GM21717 (cell line): ENCODE data around the gene TGM1.

Experiments
- ATAC-seq: cut with Tn5 transposase; IDR thresholded peaks from one replicate; pipeline ENCODE4 v1.9.1; 2021; ENCODE audit warnings: mild to moderate bottlenecking, moderate library complexity; ENCODE audit not compliant: unreplicated experiment

TGM1 gene

GRCh38 chr14:24271134-24271833 lies 8.3 kb upstream of the TGM1 start, which contains the start of gene RABGGTA:
Gene RABGGTA, minus strand, starts transcription at chr14:24271597. Its CDS starts 482 bp downstream, at chr14:24271115.
- ATAC-seq, result peak; percentile 72

GRCh38 chr14:24270537-24271133 lies 7.7 kb upstream of the TGM1 start:
- ATAC-seq, result no peak

- no peak for ATAC-seq
Measured at GRCh38 chr14:24269910-24270536, 7.0 kb upstream of the TGM1 start.

- no peak for ATAC-seq
Measured at GRCh38 chr14:24269368-24269767, 6.4 kb upstream of the TGM1 start.

DNA sequence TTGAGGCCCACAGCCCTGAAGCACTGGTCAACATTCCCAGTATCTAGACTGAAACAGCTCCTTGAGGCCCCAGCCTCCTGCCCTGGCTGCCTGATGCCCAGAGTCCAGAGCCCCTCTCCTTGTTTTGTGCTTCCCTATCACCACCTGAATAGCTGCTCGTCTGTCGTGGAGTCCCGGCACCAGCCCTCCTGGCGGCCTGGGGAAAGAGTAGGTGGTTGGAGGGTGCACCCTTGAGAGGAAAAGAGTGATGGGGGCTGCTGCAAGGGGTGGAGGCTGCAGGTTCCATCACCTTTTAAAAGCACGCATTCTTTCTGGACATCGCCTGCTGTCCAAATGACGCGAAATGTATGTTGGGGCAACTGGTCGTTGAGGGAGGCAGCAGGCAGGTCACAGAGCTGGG lies 5.2 kb upstream of the TGM1 start:
- no peak for ATAC-seq

DNA sequence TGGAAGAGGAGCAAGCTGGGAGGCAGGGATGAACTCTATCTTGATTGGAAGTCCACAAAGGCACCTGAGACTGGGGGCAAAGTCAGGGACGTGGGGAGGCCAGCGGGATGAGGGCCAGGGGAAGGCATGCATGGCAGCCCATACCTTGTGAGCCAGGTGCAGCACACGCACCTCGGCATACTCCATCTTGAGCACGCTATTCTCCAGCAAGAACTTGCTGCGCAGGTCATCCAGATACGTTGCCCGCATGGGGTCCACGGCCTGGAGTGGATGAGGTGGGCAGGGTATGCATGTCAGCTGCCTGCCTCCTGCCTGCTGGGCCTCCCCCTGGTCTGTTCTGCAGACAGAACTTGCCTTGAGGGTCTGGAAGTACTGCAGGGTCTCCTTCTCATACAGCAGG lies 4.5 kb upstream of the TGM1 start:
- ATAC-seq, result no peak

- no peak for ATAC-seq
Measured at GRCh38 chr14:24266344-24267244, 3.6 kb upstream of the TGM1 start.

GRCh38 chr14:24264298-24264697 lies 1.3 kb upstream of the TGM1 start:
- no peak for ATAC-seq

DNA sequence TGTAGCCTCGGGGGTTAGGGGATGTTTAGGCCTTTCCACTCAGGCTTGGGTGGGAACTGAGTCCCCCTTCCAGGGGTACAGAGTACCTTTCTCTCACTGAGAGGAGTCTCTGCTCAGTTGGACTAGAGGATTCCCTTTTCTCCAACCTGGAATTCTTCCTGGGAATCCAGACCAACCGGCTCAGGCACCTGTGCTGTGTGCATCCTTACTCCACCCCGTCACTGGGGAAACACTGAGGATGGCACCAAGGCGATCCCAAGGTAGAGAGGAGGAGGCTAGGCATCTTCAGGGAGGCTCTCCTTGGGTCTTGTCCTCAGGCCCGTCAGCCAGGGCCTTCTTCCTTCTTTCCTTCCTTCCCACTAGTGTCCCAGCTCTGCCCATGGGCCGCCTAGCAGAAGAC lies 871 bp upstream of the TGM1 start:
- no peak for ATAC-seq

DNA sequence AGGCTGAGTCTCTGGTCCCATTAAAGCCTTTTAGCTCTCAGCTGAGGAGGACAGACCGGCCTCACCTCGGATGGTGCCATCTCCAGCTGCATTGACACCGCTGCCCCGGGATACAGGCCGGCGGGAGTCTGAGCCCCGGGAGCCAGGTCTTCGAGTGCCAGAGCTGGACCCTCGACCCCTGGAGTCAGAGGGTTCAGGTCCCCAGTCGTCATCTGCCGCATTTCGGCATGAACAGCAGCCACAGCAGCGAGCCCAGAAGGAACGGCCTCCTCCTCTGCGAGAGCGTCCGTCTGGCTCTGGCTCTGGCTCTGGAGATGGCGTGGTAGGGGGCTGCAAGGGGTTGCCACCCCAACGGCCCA lies 1.0 kb downstream of the TGM1 start:
- ATAC-seq, result no peak

DNA sequence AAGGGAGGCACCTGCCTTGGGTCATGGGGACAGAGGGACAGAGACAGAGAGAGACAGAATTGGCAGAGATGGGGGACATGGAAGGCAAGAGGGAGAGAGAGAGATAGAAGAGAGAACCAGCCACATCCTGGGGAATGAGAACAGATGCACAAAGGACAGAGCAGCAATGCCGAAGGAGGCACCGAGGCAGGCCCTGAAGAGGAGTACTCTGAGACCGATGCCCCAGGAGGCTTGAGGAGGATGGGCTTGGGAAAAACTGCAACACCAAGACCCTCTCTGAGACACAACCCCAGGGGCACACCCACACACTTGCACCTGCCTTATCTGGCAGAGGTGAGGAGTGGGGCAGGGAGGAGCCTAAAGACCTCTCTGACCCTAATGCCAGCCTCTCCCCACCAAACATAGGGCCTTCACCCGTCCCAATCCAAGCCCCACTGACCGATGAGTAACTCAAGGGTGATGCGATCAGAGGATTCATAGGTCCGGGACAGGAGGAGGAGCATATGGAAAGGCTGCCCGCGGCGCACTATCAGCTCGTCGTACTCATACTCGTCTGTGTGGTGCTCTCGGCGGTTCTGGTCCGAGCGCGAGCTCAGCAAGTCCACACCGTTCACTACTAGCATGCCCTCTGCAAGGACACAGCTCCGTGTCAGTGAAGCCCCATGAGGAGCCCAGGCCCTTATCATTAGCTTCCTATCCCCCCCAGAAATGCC lies 1.6 kb downstream of the TGM1 start:
- ATAC-seq, result no peak

DNA sequence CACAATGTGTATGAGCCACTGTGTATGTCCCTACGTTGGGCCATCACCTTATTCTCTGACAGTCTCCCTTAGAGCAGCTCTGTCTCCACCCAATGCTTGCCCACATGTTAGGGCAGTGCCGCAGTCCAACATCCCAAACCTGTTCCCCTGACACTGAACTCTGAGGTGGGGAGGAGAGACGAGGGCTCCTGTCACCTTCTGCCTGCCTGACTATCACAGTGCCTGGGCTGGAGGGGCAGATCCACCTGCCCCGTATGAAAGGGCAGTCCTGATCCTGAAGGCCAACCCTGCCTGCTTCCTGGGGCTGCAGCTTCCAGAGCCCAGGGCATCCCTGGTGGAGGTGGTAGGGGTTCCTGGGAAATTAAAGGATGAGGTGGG lies 2.2 kb downstream of the TGM1 start:
- ATAC-seq, result no peak

GRCh38 chr14:24260026-24260779 lies 2.8 kb downstream of the TGM1 start:
- no peak for ATAC-seq

DNA sequence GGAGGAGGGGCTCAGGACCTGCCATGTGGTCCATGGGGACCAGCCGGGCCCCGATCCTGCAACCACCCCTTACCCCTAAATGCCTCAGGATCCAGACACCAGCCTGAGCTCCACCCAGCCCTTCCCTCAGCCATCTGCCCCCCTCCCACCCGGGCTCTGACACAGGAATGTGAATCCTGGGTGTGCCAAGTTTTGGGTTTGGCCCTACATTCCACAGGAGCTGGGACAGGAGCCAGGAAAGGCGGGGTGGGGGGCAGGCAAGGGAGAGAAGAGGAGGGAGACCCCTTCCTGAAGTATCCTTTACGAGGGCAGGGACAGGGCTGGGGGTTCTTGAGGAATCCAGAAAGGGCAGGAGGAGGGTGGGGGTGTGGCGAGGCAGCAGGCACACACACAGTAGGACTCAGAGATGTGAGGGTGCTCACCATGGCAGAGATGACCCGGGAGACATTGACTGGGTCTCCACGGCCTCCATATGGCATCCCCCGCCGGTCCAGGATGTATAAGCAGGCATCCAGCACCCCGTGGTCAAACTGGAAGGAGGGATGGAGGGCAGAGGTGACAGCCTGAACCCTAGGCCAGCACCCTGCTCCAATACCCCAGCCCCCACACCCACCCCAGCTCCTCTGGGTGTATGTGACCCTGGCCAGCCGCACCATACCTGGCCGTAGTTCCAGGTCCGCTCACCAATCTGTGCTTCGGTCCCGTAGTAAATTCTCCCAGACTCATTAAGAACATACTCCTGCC lies 3.5 kb downstream of the TGM1 start:
- ATAC-seq, result no peak

GRCh38 chr14:24258548-24259265 lies 4.3 kb downstream of the TGM1 start:
- ATAC-seq, result no peak

GRCh38 chr14:24258119-24258518 lies 4.9 kb downstream of the TGM1 start:
- ATAC-seq, result no peak

GRCh38 chr14:24256960-24257359 lies 6.0 kb downstream of the TGM1 start:
- ATAC-seq, result no peak

DNA sequence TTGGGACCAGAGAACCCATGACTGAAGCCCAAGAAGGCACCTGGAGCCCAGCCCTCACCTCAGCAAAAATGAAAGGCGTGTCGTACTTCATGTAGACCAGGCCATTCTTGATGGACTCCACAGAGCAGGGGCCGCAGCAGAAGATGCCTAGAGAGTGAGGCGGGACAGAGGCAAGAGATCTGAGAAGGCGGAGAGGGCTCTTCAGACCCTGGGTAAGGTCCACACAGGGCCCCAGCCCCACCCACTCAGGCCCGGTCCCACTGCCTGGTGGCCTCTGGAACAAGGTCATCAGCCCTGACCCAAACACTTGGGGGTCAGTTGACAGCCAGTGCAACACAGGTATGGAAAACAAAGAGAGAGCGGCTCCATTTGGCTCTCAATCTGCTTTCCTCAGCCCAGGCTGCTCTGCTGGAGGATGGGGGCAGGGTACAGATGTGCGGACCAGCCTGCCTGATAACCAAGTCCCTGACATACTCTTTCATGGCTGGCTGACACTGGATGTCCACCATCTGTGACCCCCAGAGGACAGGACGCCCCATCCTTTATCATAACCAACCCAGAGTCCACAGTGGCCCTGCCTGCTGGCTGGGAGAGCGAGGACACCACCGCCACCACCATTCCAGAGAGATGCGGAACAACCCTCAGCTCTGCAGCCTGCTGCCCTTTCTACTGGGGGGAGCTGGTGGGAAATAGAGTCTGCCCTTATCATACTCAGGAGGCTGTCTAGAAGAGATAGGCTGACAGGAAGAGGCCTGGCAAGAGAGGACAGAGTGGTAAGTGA lies 6.9 kb downstream of the TGM1 start:
- ATAC-seq, result no peak
